Pancreas (tissue), 10 donors: ENCODE measurements around the gene ZNF624. TPM values are rescaled to one million over a fixed set of nuclear protein-coding genes. Genes with fewer than 3 reads are reported as not detected.
A peak's percentile ranks its signal among the peaks of the same experiment; 100 is the strongest.

ENCODE experiments used
- ATAC-seq, 4 donors: fragments of 200-7000 bp; cut with Tn5 transposase; one replicate each; pipeline versions ENCODE4 v1.8.0 to v1.9.1; 2020; ENCODE audit warnings: mild to moderate bottlenecking in 4 of 4, moderate library complexity in 4 of 4
- DNase-seq, 6 donors: peaks; one replicate each; pipeline ENCODE4 v3.0.0-alpha.2; 2020
- FAIRE-seq: peaks from 2 replicates; lab custom pipeline; 2012; peaks lifted over from hg19 to GRCh38; lab: Jason Lieb, UNC
- H3K27ac ChIP-seq, 4 donors: fragments of 200-600 bp; sonication (generic); 1 replicate in 3 of 4; 2 replicates in 1 of 4; pipeline versions ENCODE4 v1.5.0 to v1.8.0; 2020
- H3K27me3 ChIP-seq, 4 donors: fragments of 200-600 bp; one replicate each; pipeline ENCODE4 v1.8.0; 2021
- H3K36me3 ChIP-seq, 3 donors: fragments of 200-600 bp; sonication (generic) in 1 of 3; one replicate each; pipeline versions ENCODE4 v1.5.0 to v1.8.0; 2020 to 2021
- H3K4me1 ChIP-seq, 3 donors: fragments of 200-600 bp; one replicate each; pipeline ENCODE4 v1.8.0; 2021
- H3K4me3 ChIP-seq, 4 donors: fragments of 200-600 bp; sonication (generic) in 2 of 4; one replicate each; pipeline versions ENCODE4 v1.5.0 to v1.8.0; 2020 to 2021
- H3K9me3 ChIP-seq, 4 donors: fragments of 200-600 bp; one replicate each; pipeline ENCODE4 v1.8.0; 2021
- CTCF ChIP-seq, 4 donors: fragments of 200-600 bp; sonication (generic) in 3 of 4; IDR thresholded peaks; one replicate each; pipeline versions ENCODE4 v1.5.0 to v1.8.0; 2021; ENCODE audit warnings: antibody characterized with exemption in 4 of 4
- WGBS, 2 donors: extraction: QIAGEN DNeasy Blood & Tissue Kit; methylation state at CpG; one replicate each; pipeline ENCODE4 v1.1.7; 2013; 5-methylcytosine and 5-hydroxymethylcytosine counted together
- intact Hi-C, 3 donors: fragments of 100-400 bp; cut with DNase I; formaldehyde crosslinking; loops; one replicate each; pipeline versions ENCODE4 v1.11.1 to v1.14.2; 2022
- polyA plus RNA-seq, 2 donors: library from polyadenylated mRNA; stranded (reverse); fragments of 200-250 nt; gene quantifications; one replicate each; pipeline ENCODE4 v1.2.3, GENCODE V29; 2013
- total RNA-seq, 6 donors: library from RNA; stranded (reverse); fragmentation: NEBNext Ultra II Directional in 4 of 6; extraction: Animal tissue kit (Norgen Biotek cat#: 25700) in 4 of 6; gene quantifications; one replicate each; pipeline versions ENCODE4 v1.2.1 to v1.2.4, GENCODE V29; 2021 to 2023
- donor health status: healthy with polysubstance abuse.
- donor health status: DM: no; HTN: no; CAD: no; lungs with moderate emphysema.
- donor health status: DM: no; HTN: no; CAD: no.
- donor health status: control.
- donor health status: control.
- donor health status: Bipolar disorder and iron deficiency.
- donor health status: DM: yes; HTN: yes; CAD: no.
- donor health status: DM: no; HTN: no; CAD: no.
- donor health status: DM: no; HTN: no; CAD: no.
- donor health status: DM: yes; HTN: yes; CAD: no.

Gene ZNF624
- total and polyA plus RNA-seq, 8 donors, result 0.27 to 2.7 (median 1.3) TPM

DNA sequence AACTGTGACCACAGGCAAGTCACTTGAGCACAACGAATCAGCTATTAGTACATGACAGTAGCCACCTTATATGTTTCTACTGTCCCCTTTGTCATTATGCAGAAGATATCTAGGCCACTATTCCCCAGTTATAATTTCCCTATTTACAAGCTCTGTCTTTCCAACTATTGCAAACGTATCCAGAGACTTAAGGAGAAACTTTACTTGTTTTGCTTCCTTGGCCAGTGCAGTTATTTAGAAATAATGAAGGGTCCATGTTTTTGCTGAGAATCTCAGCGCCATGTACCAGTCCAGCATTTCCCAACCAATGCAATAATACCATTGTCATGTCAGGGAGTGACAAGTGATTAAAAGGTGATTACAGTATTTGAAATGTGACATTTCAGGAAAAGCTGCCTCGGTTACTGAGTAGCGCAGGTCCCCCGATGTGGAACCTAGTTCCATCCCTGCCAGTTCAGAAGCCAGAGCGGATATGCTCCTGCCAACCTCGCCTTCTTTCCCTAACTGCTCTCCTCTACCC is 743 bp downstream of the ZNF624 start:
- H3K27ac ChIP-seq, result peak overlapping the region; percentile 86 to 92 (median 87)
- no peak for TF ChIP-seq CTCF (IDR thresholded peaks at IDR 0.05)
- peak overlapping the region; percentile 35 to 63 (median 48) for H3K4me3 ChIP-seq
- peaks cover 0 to 7% (median 4%) of the 10 kb centered on the region in 3 donors for H3K4me1 ChIP-seq
- H3K9me3 ChIP-seq, result no peaks in the 10 kb centered on the region
- WGBS, 2 donors, result 4 to 5% methylated on average over 7 to 8 of the region's 8 CpGs
- ATAC-seq (peak in 1 of 4 donors; percentile 22), DNase-seq (no peak), FAIRE-seq (no peak)
- H3K36me3 ChIP-seq, result no peaks in the 10 kb centered on the region
- H3K27me3 ChIP-seq, result no peaks in the 10 kb centered on the region
- intact Hi-C loops, result no loop called here

- DNase-seq (no peak), FAIRE-seq (no peak), ATAC-seq (no peak)
- H3K9me3 ChIP-seq, result no peaks in the 10 kb centered on the region
- no peaks in the 10 kb centered on the region for H3K36me3 ChIP-seq
- no peak for TF ChIP-seq CTCF (IDR thresholded peaks at IDR 0.05)
- WGBS, 2 donors, result 85 to 88% methylated on average over 4 of the region's 4 CpGs
- peak overlapping the region in 1 of 4 donors; percentile 63 for H3K4me3 ChIP-seq
- peaks cover 0 to 7% (median 4%) of the 10 kb centered on the region in 3 donors for H3K4me1 ChIP-seq
- H3K27ac ChIP-seq, result no peak overlapping the region
- H3K27me3 ChIP-seq, result no peaks in the 10 kb centered on the region
- intact Hi-C loops, result no loop called here
Measured at GRCh38 chr17:16652252-16652651, 1.4 kb downstream of the ZNF624 start.

GRCh38 chr17:16649585-16649984 is 4.1 kb downstream of the ZNF624 start:
- peaks cover 0 to 7% (median 4%) of the 10 kb centered on the region in 3 donors for H3K4me1 ChIP-seq
- 91 to 96% methylated on average over 3 of the region's 3 CpGs for WGBS, 2 donors
- intact Hi-C loops, result no loop called here

DNA sequence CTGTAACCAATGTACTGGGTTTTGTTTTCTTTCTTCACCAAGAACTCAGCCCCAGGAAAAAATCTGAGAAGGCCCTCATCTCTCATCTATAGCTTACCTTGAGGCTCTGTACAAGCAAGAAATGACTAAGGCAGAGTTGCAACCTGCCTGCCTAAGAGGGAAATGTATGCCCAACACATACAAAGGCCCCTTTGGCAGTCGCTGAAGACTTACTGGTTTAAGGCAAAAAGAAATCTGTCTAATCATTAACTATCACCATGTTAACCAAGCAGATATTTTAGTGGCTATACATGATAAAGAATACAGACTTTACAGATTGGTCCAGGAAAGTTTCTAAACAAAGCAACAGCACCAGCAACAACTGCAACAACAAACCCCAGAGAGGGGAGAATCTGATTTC is 14.2 kb downstream of the ZNF624 start:
- ATAC-seq (peak in 2 of 4 donors; percentile 52 to 53), FAIRE-seq (no peak), DNase-seq (no peak)
- Histone ChIP-seq H3K36me3 (no peaks in the 10 kb centered on the region), H3K9me3 (no peaks in the 10 kb centered on the region), H3K4me1 (no peaks in the 10 kb centered on the region), H3K4me3 (no peak overlapping the region), H3K27me3 (no peaks in the 10 kb centered on the region), H3K27ac (no peak overlapping the region)
- intact Hi-C loops, result no loop called here
- TF ChIP-seq CTCF (IDR thresholded peaks at IDR 0.05), result no peak
- 16 to 17% methylated on average over 1 of the region's 1 CpG for WGBS, 2 donors

More at GRCh38 chr17:16649585-16649984, 4.1 kb downstream of the ZNF624 start:
- TF ChIP-seq CTCF (IDR thresholded peaks at IDR 0.05), result no peak
- Histone ChIP-seq H3K36me3 (no peaks in the 10 kb centered on the region), H3K9me3 (no peaks in the 10 kb centered on the region), H3K27me3 (no peaks in the 10 kb centered on the region), H3K4me3 (no peak overlapping the region), H3K27ac (no peak overlapping the region)
- DNase-seq, result no peak
- no peak for ATAC-seq
- no peak for FAIRE-seq

DNA sequence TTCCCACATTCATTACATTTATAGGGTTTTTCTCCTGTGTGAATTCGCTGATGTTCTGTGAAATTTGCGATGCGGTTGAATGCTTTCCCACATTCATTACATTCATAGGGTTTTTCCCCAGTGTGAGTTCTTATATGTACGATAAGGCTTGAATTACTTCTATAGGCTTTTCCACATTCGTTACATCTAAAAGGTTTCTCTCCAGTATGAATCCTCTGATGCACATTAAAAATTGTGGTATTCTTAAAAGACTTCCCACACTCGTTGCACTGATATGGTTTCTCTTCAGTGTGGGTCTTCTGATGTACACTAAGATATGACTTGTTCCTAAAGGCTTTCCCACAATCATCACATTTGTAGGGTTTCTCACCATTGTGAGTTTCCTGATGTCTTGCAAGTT is 30.4 kb downstream of the ZNF624 start:
- no peaks in the 10 kb centered on the region for H3K9me3 ChIP-seq

More for the DNA sequence above, 30.4 kb downstream of the ZNF624 start:
- FAIRE-seq (no peak), DNase-seq (no peak), ATAC-seq (no peak)
- 96 to 98% methylated on average over 6 of the region's 6 CpGs for WGBS, 2 donors
- Histone ChIP-seq H3K27ac (no peak overlapping the region), H3K4me3 (no peak overlapping the region), H3K36me3 (peaks cover 0 to 10% (median 6%) of the 10 kb centered on the region in 3 donors), H3K4me1 (no peaks in the 10 kb centered on the region), H3K27me3 (no peaks in the 10 kb centered on the region)
- intact Hi-C loops, result no loop called here
- no peak for TF ChIP-seq CTCF (IDR thresholded peaks at IDR 0.05)
